Prostate gland (tissue), 2 donors: Measurements from ENCODE around the gene SLC25A24.
"Not testable (repeated sequence)": the region's sequence is repeated elsewhere in the genome, so short reads cannot be mapped to it uniquely, and the experiment has no call there.

Experiments used
- POLR2A ChIP-seq: fragments of 450-650 bp; IDR thresholded peaks from one replicate; pipeline ENCODE4 v1.6.1; 2016; ENCODE audit warnings: antibody characterized with exemption, mild to moderate bottlenecking
- TF ChIP-seq, protein P1 (sequence below), 4 experiments: fragments of 200-600 bp in 2 of 4; fragments of 450-650 bp in 2 of 4; sonication (generic) in 2 of 4; IDR thresholded peaks; 1 replicate in 3 of 4; 2 replicates in 1 of 4; pipeline ENCODE4 v1.5.1; 2016 to 2019; ENCODE audit warnings: antibody characterized with exemption in 4 of 4, mild to moderate bottlenecking in 2 of 4, moderate library complexity in 2 of 4

DNA sequence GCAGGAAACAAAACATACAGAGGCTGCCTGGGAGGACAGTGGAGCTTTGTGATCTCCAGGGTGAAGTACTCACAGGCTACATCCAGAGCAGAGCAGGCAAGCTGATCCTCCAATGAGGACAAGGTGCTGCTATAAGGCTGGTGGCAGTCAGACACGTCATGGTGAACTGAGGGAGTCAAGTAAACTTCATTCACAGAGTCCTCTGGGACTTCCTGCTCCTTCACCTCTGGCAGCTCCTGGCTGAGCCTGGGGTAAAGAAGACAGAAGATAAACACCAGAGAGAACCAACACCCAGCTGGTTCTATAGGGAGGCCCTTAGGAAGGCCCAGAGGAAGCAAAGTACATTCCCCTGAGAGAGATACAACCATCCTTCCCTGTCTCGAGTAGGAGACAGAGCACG is 32.0 kb upstream of the SLC25A24 start:
- TF ChIP-seq, protein P1, sequence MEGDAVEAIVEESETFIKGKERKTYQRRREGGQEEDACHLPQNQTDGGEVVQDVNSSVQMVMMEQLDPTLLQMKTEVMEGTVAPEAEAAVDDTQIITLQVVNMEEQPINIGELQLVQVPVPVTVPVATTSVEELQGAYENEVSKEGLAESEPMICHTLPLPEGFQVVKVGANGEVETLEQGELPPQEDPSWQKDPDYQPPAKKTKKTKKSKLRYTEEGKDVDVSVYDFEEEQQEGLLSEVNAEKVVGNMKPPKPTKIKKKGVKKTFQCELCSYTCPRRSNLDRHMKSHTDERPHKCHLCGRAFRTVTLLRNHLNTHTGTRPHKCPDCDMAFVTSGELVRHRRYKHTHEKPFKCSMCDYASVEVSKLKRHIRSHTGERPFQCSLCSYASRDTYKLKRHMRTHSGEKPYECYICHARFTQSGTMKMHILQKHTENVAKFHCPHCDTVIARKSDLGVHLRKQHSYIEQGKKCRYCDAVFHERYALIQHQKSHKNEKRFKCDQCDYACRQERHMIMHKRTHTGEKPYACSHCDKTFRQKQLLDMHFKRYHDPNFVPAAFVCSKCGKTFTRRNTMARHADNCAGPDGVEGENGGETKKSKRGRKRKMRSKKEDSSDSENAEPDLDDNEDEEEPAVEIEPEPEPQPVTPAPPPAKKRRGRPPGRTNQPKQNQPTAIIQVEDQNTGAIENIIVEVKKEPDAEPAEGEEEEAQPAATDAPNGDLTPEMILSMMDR (IDR thresholded peaks at IDR 0.05), result not testable (repeated sequence)
- TF ChIP-seq POLR2A, result not testable (repeated sequence)
